Measurements from ENCODE around the gene SLC16A8.

SLC16A8 gene

GRCh38 chr22:38028344-38029130 is 55.4 kb downstream of the SLC16A8 start:
- no peak for TF ChIP-seq CTCF (conservative IDR thresholded peaks at IDR 0.05)
- no peak overlapping the region for H3K27ac ChIP-seq
